Endothelial cell of umbilical vein (primary cell): Measurements from ENCODE around the gene MYO16. TPM values are rescaled to one million over a fixed set of nuclear protein-coding genes. Genes with fewer than 3 reads are reported as not detected.

Experiments
- BruUV-seq: library from RNA; stranded (reverse); fragments of 400-500 nt; replicated peaks from 2 replicates; lab custom pipeline; 2021; lab: Mats Ljungman, UMichigan
- CTCF ChIA-PET: fragments of 300-600, 350-600 bp; sonication (Branson Sonifier 250); formaldehyde crosslinking; loops from one replicate; lab custom pipeline; 2021; ENCODE audit warnings: antibody characterized with exemption, inconsistent platforms; lab: Charles Lee
- POLR2A ChIA-PET: fragments of 300-600, 350-600 bp; sonication (Branson Sonifier 250); formaldehyde crosslinking; loops from one replicate; lab custom pipeline; 2021; ENCODE audit warnings: antibody characterized with exemption, inconsistent platforms; lab: Charles Lee
- DNase-seq: peaks from one replicate; pipeline ENCODE4 v3.0.0-alpha.2; 2011; ENCODE audit warnings: low read depth, low spot score
- FAIRE-seq: peaks from 2 replicates; lab custom pipeline; 2011; peaks lifted over from hg19 to GRCh38; lab: Jason Lieb, UNC
- H2AFZ ChIP-seq: 2 replicates; pipeline ENCODE4 v1.6.0; 2012; ENCODE audit warnings: low read depth, low read length, control low read depth, inconsistent platforms
- H3K27ac ChIP-seq: 2 replicates; pipeline ENCODE4 v1.5.1; 2011; ENCODE audit warnings: low read depth, mild to moderate bottlenecking, control low read depth, low read length, moderate library complexity; ENCODE audit not compliant: insufficient read depth
- H3K27me3 ChIP-seq, 2 experiments: 2 replicates each; pipeline versions ENCODE4 v1.6.0 to v1.6.1; 2011; ENCODE audit warnings: low read length in 2 of 2, mixed read lengths in 1 of 2; ENCODE audit not compliant: control insufficient read depth in 2 of 2, insufficient read depth in 2 of 2
- H3K36me3 ChIP-seq, 2 experiments: 2 replicates in 1 of 2; 3 replicates in 1 of 2; pipeline ENCODE4 v1.5.1; 2011; ENCODE audit warnings: low read length in 2 of 2, mild to moderate bottlenecking in 1 of 2, moderate library complexity in 1 of 2; ENCODE audit not compliant: control insufficient read depth in 2 of 2, insufficient read depth in 2 of 2; ENCODE audit errors: extremely low read depth in 1 of 2
- H3K4me1 ChIP-seq: 3 replicates; pipeline ENCODE4 v1.5.1; 2011; ENCODE audit warnings: mild to moderate bottlenecking, low read length; ENCODE audit not compliant: control insufficient read depth, insufficient read depth; ENCODE audit errors: extremely low read depth
- H3K4me2 ChIP-seq: 2 replicates; pipeline ENCODE4 v1.6.1; 2011; ENCODE audit warnings: low read length, control low read depth, mixed read lengths; ENCODE audit not compliant: insufficient read depth
- H3K4me3 ChIP-seq, 3 experiments: fragments of 200-600 bp in 1 of 3; sonication (generic), shearing (Covaris generic) in 1 of 3; replicated peaks in 1 of 3; 2 replicates each; pipeline ENCODE4 v1.5.1; 2011 to 2016; ENCODE audit warnings: control low read depth in 3 of 3, low read length in 3 of 3, mild to moderate bottlenecking in 2 of 3, inconsistent platforms in 1 of 3, low read depth in 1 of 3, moderate library complexity in 1 of 3; ENCODE audit not compliant: insufficient read depth in 1 of 3
- H3K79me2 ChIP-seq: 2 replicates; pipeline ENCODE4 v1.6.0; 2012; ENCODE audit warnings: low read length, inconsistent platforms; ENCODE audit not compliant: control insufficient read depth, insufficient read depth
- H3K9ac ChIP-seq: replicated peaks from 2 replicates; pipeline ENCODE3; 2011; ENCODE audit warnings: low read length, control low read depth; ENCODE audit not compliant: insufficient read depth; ENCODE audit errors: extremely low read depth
- H3K9me1 ChIP-seq: replicated peaks from 3 replicates; pipeline ENCODE4 v1.6.0; 2011; ENCODE audit warnings: mild to moderate bottlenecking, low read length; ENCODE audit not compliant: control insufficient read depth, insufficient read depth; ENCODE audit errors: extremely low read depth
- H3K9me3 ChIP-seq: replicated peaks from 2 replicates; pipeline ENCODE4 v1.5.1; 2012; ENCODE audit warnings: low read length, inconsistent platforms; ENCODE audit not compliant: control insufficient read depth, insufficient read depth
- H4K20me1 ChIP-seq: replicated peaks from 2 replicates; pipeline ENCODE3; 2011; ENCODE audit warnings: mild to moderate bottlenecking, low read length; ENCODE audit not compliant: control insufficient read depth, insufficient read depth; ENCODE audit errors: extremely low read depth
- CTCF ChIP-seq, 2 donors: IDR thresholded peaks; 1 replicate in 1 of 2; 2 replicates in 1 of 2; pipeline ENCODE4 v1.5.1; 2011; ENCODE audit warnings: low read length in 2 of 2, mild to moderate bottlenecking in 2 of 2, moderate library complexity in 2 of 2, control low read depth in 1 of 2, inconsistent platforms in 1 of 2, low read depth in 1 of 2; ENCODE audit not compliant: insufficient read depth in 1 of 2; ENCODE audit errors: extremely low read depth in 1 of 2
- EZH2 ChIP-seq: IDR thresholded peaks from 2 replicates; pipeline ENCODE4 v1.6.1; 2012; ENCODE audit warnings: borderline replicate concordance, low read depth, mild to moderate bottlenecking, moderate library complexity, low read length, inconsistent platforms; ENCODE audit not compliant: severe bottlenecking
- FOS ChIP-seq: IDR thresholded peaks from 2 replicates; pipeline ENCODE4 v1.6.1; 2011; ENCODE audit warnings: mild to moderate bottlenecking, low read length, moderate library complexity, borderline replicate concordance; ENCODE audit not compliant: insufficient read depth
- GATA2 ChIP-seq: IDR thresholded peaks from 2 replicates; pipeline ENCODE4 v1.7.0; 2011; ENCODE audit warnings: low read depth, mild to moderate bottlenecking, moderate library complexity, mixed read lengths, low read length; ENCODE audit not compliant: insufficient read length, insufficient read depth
- JUN ChIP-seq: IDR thresholded peaks from 2 replicates; pipeline ENCODE4 v1.6.1; 2011; ENCODE audit warnings: borderline replicate concordance, low read depth; ENCODE audit not compliant: insufficient read length, insufficient read depth
- MAX ChIP-seq: IDR thresholded peaks from 2 replicates; pipeline ENCODE4 v1.6.1; 2011; ENCODE audit not compliant: insufficient read depth, insufficient read length
- MYC ChIP-seq: IDR thresholded peaks from one replicate; pipeline ENCODE4 v1.6.1; 2011; ENCODE audit warnings: mild to moderate bottlenecking, low read depth, low read length
- POLR2A ChIP-seq: IDR thresholded peaks from 2 replicates; pipeline ENCODE4 v1.6.1; 2012; ENCODE audit warnings: low read depth, mild to moderate bottlenecking, control low read depth, low read length
- POLR2AphosphoS5 ChIP-seq: IDR thresholded peaks from 2 replicates; pipeline ENCODE4 v1.6.1; 2012; ENCODE audit warnings: low read depth, mild to moderate bottlenecking, control low read depth, low read length, moderate library complexity; ENCODE audit not compliant: insufficient read depth
- dilution Hi-C: fragments of 300-500 bp; cut with MboI; formaldehyde crosslinking; loops from one replicate; pipeline ENCODE4 v1.15.0; 2019; ENCODE audit warnings: low sequenced_read_pairs; ENCODE audit not compliant: extremely low pct_ligation_motif_present
- intact Hi-C: fragments of 100-400 bp; cut with micrococcal nuclease; formaldehyde crosslinking; loops from one replicate; pipeline ENCODE4 v1.10.0; 2022
- polyA plus RNA-seq, 4 experiments: library from polyadenylated mRNA; depleted of rRNA in 3 of 4; stranded (reverse) in 3 of 4; unstranded in 1 of 4; fragments of >200 nt; gene quantifications; 2 replicates each; pipeline versions ENCODE4 v1.2.1 to v1.2.3, GENCODE V29; 2011 to 2012; ENCODE audit warnings: missing spikeins in 1 of 4
- total RNA-seq: library from RNA; stranded (reverse); gene quantifications from 2 replicates; pipeline ENCODE4 v1.2.3, GENCODE V29; 2021

MYO16 gene
- total and polyA plus RNA-seq, 2 donors (not counting 3 experiments of a cell fraction or from before 2014, with no cell fraction given): 0.03 to 0.04 TPM

DNA sequence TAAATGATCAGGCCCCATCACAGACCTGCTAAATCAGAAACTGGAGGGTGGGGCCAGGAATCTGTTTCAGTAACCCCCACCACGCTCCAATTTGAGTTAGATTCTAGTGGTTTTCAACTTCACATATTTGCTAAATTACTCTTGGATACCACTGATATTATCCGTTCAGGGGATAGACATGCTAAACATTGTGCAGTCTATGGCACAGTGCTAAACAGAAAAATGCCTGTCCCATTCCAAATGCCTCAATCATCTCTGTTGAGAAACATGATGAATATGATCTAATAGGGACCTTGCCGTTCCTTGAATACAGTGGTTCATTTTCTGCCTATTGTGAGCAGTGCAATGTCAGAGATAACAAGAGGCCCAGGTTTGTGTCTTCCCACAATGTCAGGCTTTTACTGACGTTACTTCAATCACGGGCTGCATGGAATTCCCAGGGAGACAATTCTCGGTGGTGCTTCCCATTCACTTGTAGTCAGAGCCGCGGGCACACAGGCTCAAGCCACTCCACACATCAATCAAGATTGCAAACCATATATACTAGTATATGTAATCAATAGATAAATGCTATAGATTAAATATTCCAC is 52.7 kb downstream of the MYO16 start:
- Histone ChIP-seq H3K4me2 (no peak overlapping the region), H3K9me3 (peaks cover 4% of the 10 kb centered on the region), H3K4me1 (no peaks in the 10 kb centered on the region), H3K9ac (no peak overlapping the region), H3K27me3 (no peaks in the 10 kb centered on the region), H2AFZ (no peak overlapping the region), H3K36me3 (no peaks in the 10 kb centered on the region), H3K79me2 (no peaks in the 10 kb centered on the region), H3K9me1 (no peaks in the 10 kb centered on the region), H3K27ac (no peak overlapping the region), H4K20me1 (no peaks in the 10 kb centered on the region), H3K4me3 (no peak overlapping the region)
- ChIA-PET CTCF (no interaction called here), POLR2A (no interaction called here)
- DNase-seq (no peak), FAIRE-seq (no peak)
- dilution Hi-C loops (no loop called here), intact Hi-C loops (no loop called here)
- no peak for TF ChIP-seq CTCF (IDR thresholded peaks at IDR 0.05; ENCODE audit: extremely low read depth in 1 of 2, insufficient read depth in 1 of 2, low read depth in 1 of 2, low read length in 2 of 2)
- TF ChIP-seq EZH2: no peak
- TF ChIP-seq GATA2: no peak
- TF ChIP-seq MYC: no peak
- no peak for TF ChIP-seq POLR2AphosphoS5
- no peak for TF ChIP-seq JUN
- no peak for TF ChIP-seq POLR2A
- TF ChIP-seq FOS: no peak
- no peak for TF ChIP-seq MAX
- BruUV-seq: no TSS peak
